RWPE2 (cell line): ENCODE measurements around the gene RAE1.

Experiments used
- ATAC-seq: fragments of 200-7000 bp; cut with Tn5 transposase; 3 replicates; pipeline ENCODE4 v1.9.1; 2021; ENCODE audit warnings: low read depth
- DNase-seq: peaks from one replicate; pipeline ENCODE4 v3.0.0-alpha.2; 2020; ENCODE audit warnings: low spot score
- H3K27ac ChIP-seq: fragments of 450-650 bp; 2 replicates; pipeline ENCODE4 v1.5.1; 2017; ENCODE audit warnings: mild to moderate bottlenecking; ENCODE audit not compliant: poor library complexity, severe bottlenecking
- H3K27me3 ChIP-seq: fragments of 250-450 bp; sonication (Bioruptor Pico); 2 replicates; pipeline ENCODE4 v1.5.1; 2021; ENCODE audit warnings: mild to moderate bottlenecking, moderate library complexity; ENCODE audit not compliant: insufficient read depth, poor library complexity, severe bottlenecking
- H3K36me3 ChIP-seq: fragments of 250-450 bp; sonication (Bioruptor Pico); 2 replicates; pipeline ENCODE4 v1.5.1; 2020; ENCODE audit warnings: low read depth, mild to moderate bottlenecking, moderate library complexity
- H3K4me1 ChIP-seq: fragments of 250-450 bp; sonication (Bioruptor Pico); 2 replicates; pipeline ENCODE4 v1.5.1; 2021; ENCODE audit warnings: mild to moderate bottlenecking, moderate library complexity; ENCODE audit not compliant: insufficient read depth, poor library complexity, severe bottlenecking
- H3K4me3 ChIP-seq: fragments of 250-450 bp; sonication (Bioruptor Pico); 2 replicates; pipeline ENCODE4 v1.5.1; 2021; ENCODE audit warnings: mild to moderate bottlenecking, moderate library complexity; ENCODE audit not compliant: severe bottlenecking
- H3K9me3 ChIP-seq: fragments of 250-450 bp; sonication (Bioruptor Pico); 2 replicates; pipeline ENCODE4 v1.5.1; 2021; ENCODE audit warnings: mild to moderate bottlenecking, moderate library complexity; ENCODE audit not compliant: severe bottlenecking
- CTCF ChIP-seq: fragments of 450-650 bp; IDR thresholded peaks from one replicate; pipeline ENCODE4 v1.5.1; 2017; ENCODE audit warnings: mild to moderate bottlenecking, moderate library complexity; ENCODE audit not compliant: poor library complexity, severe bottlenecking

The RAE1 gene

DNA sequence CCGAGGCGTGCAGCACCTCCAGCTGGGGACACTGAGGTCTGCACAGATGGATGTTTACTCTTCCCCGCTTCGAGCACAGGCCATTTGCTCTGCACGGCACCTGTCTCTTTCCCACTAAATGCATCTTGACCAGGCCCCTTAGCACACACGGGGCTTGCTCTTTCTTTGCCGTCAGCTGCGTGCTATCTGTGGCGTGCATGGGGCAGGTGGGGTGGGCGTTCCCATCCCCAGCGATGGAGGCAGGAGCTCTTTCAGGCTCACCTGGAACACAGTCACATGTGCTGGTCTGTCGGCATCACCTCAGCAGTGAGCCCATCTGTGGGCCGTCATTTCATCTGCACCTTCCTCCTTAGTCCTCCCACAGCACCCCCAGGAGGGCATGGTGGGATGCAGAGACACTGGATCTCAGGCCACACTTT lies 75.2 kb downstream of the RAE1 start:
- Histone ChIP-seq H3K27ac (no peak overlapping the region), H3K36me3 (no peaks in the 10 kb centered on the region), H3K9me3 (no peaks in the 10 kb centered on the region), H3K27me3 (no peaks in the 10 kb centered on the region), H3K4me3 (no peak overlapping the region), H3K4me1 (no peaks in the 10 kb centered on the region)
- no peak for TF ChIP-seq CTCF
- no peak for ATAC-seq
- DNase-seq, result no peak

DNA sequence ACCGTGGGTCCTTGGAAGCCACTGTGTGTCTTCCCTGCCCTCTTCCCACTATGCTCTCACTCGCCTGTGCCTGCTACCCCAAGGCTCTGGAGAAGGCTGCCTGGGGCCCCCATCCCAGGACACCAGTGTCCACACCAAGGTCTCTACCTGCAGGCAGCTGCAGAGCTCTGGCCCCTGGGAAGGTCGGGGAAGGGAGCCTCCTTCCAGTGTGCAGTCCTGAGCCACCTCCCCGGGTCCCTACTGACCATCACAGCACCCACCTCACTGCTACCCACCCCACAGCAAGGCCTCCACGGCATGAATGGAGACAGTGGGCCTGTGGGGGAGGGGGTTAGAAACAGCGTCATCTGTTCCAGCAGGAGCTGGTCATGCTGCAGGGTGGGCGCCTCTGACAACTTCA lies 75.8 kb downstream of the RAE1 start:
- no peaks in the 10 kb centered on the region for H3K9me3 ChIP-seq
- no peak overlapping the region for H3K27ac ChIP-seq
- TF ChIP-seq CTCF, result no peak
- no peaks in the 10 kb centered on the region for H3K4me1 ChIP-seq
- H3K4me3 ChIP-seq, result no peak overlapping the region
- ATAC-seq, result no peak
- peak; percentile 73 for DNase-seq
- no peaks in the 10 kb centered on the region for H3K27me3 ChIP-seq
- no peaks in the 10 kb centered on the region for H3K36me3 ChIP-seq

DNA sequence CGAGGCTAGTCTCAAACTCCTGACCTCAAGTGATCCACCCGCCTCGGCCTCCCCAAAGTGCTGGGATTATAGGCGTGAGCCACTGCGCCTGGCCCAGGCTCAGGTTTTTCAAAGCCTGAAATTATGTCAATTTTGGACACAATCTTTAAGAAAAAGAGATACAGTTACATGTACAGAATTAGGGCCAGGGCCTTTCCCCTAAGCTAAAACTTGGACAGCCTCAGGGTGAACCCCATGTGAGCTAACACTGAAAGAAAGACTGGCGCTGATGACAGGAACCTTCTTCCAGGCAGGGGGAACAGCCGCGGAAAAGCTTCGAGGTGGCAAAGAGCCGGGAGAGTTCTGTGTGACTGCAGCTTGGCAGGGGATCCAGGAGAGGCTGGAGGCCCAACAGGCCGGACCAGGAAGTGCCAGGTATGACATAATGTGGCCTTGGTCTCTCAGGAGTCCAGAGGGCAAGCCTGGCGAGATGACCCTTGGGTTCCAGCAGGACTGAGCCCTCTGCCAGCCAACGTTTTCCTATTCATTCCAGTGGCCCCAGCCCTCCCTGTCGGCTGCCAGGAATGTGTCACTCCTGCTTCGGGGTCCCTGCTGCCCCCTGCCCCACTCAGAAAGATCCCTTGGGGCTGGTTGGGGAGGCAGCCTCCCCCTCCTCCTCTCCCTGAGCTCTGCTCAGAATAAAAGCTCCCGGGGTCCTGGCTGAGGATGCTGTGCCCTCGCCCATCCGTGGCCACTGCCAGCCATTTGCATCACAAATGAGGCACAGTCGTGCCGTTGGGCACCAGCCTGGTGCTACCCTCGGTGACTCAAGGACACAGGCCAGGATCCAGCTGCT lies 77.5 kb downstream of the RAE1 start:
- DNase-seq (peak; percentile 77), ATAC-seq (no peak)
- H3K4me3 ChIP-seq, result no peak overlapping the region

More for the DNA sequence above, 77.5 kb downstream of the RAE1 start:
- H3K9me3 ChIP-seq, result no peaks in the 10 kb centered on the region
- H3K27ac ChIP-seq, result no peak overlapping the region
- no peaks in the 10 kb centered on the region for H3K36me3 ChIP-seq
- H3K27me3 ChIP-seq, result no peaks in the 10 kb centered on the region
- peaks cover 8% of the 10 kb centered on the region for H3K4me1 ChIP-seq
- TF ChIP-seq CTCF, result no peak
